HAP-1 (cell line): ENCODE data around the gene SCAMP1.

Experiments used
- DNase-seq, 2 experiments: peaks; one replicate each; pipeline ENCODE4 v3.0.0-alpha.2; 2016 to 2020; ENCODE audit warnings: low spot score in 2 of 2
- H3K27me3 ChIP-seq: fragments of 250-450 bp; sonication (Bioruptor Pico); 2 replicates; pipeline ENCODE4 v1.5.1; 2020; ENCODE audit warnings: low read depth, mild to moderate bottlenecking, moderate library complexity
- H3K36me3 ChIP-seq: fragments of 250-450 bp; sonication (Bioruptor Pico); replicated peaks from 2 replicates; pipeline ENCODE4 v1.5.1; 2020; ENCODE audit warnings: mild to moderate bottlenecking
- H3K4me1 ChIP-seq: fragments of 250-450 bp; sonication (Bioruptor Pico); 2 replicates; pipeline ENCODE4 v1.5.1; 2020; ENCODE audit warnings: mild to moderate bottlenecking
- H3K4me3 ChIP-seq: fragments of 250-450 bp; sonication (Bioruptor Pico); 2 replicates; pipeline ENCODE4 v1.5.1; 2020; ENCODE audit warnings: mild to moderate bottlenecking, moderate library complexity
- H3K9me3 ChIP-seq: fragments of 250-450 bp; sonication (Bioruptor Pico); 2 replicates; pipeline ENCODE4 v1.5.1; 2020; ENCODE audit warnings: mild to moderate bottlenecking, moderate library complexity
- in situ Hi-C: fragments of 300-500 bp; cut with MboI; formaldehyde crosslinking; loops from 3 replicates; pipeline ENCODE4 v1.14.3; 2020; ENCODE audit warnings: low sequenced_read_pairs, inconsistent platforms, mixed read lengths

The SCAMP1 gene

GRCh38 chr5:78473751-78474150 is 113.3 kb downstream of the SCAMP1 start:
- Histone ChIP-seq H3K27me3 (no peaks in the 10 kb centered on the region), H3K4me3 (no peak overlapping the region), H3K4me1 (no peaks in the 10 kb centered on the region), H3K36me3 (no peaks in the 10 kb centered on the region), H3K9me3 (no peaks in the 10 kb centered on the region)
- in situ Hi-C loops: no loop called here
- no peak for DNase-seq

DNA sequence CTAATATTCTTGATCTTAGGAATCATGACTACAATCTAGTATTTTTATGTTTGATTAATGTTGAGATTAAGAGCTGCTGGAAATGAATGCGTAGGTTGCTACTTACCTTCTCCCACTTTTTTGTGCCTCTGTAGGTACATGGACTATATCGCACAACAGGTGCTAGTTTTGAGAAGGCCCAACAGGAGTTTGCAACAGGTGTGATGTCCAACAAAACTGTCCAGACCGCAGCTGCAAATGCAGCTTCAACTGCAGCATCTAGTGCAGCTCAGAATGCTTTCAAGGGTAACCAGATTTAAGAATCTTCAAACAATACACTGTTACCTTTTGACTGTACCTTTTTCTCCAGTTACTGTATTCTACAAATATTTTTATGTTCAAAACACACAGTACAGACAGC is 115.0 kb downstream of the SCAMP1 start:
- Histone ChIP-seq H3K27me3 (no peaks in the 10 kb centered on the region), H3K36me3 (no peaks in the 10 kb centered on the region), H3K9me3 (no peaks in the 10 kb centered on the region), H3K4me3 (no peak overlapping the region), H3K4me1 (no peaks in the 10 kb centered on the region)
- DNase-seq: no peak
- in situ Hi-C loops: no loop called here

- in situ Hi-C loops: no loop called here
- Histone ChIP-seq H3K36me3 (no peaks in the 10 kb centered on the region), H3K4me1 (no peaks in the 10 kb centered on the region), H3K4me3 (no peak overlapping the region), H3K9me3 (no peaks in the 10 kb centered on the region), H3K27me3 (no peaks in the 10 kb centered on the region)
- DNase-seq: no peak
These were observed 116.4 kb downstream of the SCAMP1 start for GRCh38 chr5:78476795-78477194.

DNA sequence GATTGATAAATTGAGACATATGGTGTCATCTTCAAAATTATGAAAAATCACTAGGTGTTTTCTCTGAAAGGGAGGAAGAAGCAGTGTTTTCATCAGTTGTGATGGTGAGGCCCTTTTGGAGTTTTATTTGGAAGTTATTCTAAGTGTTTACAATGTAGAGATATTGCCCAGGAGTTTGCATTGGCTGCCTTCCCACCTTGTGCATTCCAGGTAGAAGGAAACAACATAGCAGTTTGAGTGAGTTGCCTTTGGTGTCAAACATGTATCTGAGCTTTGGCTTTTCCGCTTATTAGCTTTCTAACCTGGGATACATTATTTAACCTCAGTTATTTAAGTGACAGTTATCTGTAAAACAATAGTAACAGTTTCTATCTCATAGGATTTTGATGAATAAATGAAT is 122.5 kb downstream of the SCAMP1 start:
- Histone ChIP-seq H3K27me3 (no peaks in the 10 kb centered on the region), H3K36me3 (peaks cover 11% of the 10 kb centered on the region), H3K9me3 (no peaks in the 10 kb centered on the region), H3K4me1 (no peaks in the 10 kb centered on the region), H3K4me3 (no peak overlapping the region)
- no peak for DNase-seq
- in situ Hi-C loops: no loop called here

- no peak for DNase-seq
- no peaks in the 10 kb centered on the region for H3K27me3 ChIP-seq
- H3K36me3 ChIP-seq: peaks cover 18% of the 10 kb centered on the region
- no peaks in the 10 kb centered on the region for H3K9me3 ChIP-seq
- in situ Hi-C loops: no loop called here
- H3K4me3 ChIP-seq: no peak overlapping the region
- H3K4me1 ChIP-seq: no peaks in the 10 kb centered on the region
These were observed 123.5 kb downstream of the SCAMP1 start for GRCh38 chr5:78483809-78484521.

GRCh38 chr5:78486218-78486617 is 125.8 kb downstream of the SCAMP1 start:
- Histone ChIP-seq H3K27me3 (no peaks in the 10 kb centered on the region), H3K9me3 (no peaks in the 10 kb centered on the region), H3K4me1 (no peaks in the 10 kb centered on the region), H3K4me3 (no peak overlapping the region), H3K36me3 (peaks cover 22% of the 10 kb centered on the region)
- in situ Hi-C loops: no loop called here
- no peak for DNase-seq

DNA sequence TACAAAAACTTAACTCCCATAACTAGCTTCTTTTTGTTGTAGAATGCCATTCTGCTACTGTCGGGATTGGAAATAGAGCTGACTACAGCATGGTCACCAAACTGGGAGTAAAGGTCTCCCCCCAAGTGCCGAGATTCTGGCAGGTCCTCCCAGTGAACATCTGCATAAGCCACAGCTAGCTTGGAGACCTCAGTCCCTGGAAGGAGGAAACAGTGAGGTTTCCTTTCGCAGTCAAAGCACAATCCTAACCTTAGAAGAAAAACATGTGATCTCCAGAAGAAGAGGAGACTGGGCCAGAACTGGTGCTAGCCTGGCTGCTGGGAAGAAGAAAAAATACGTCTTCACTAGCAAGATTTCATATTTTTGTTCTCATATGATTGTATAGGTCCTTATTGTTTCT is 127.4 kb downstream of the SCAMP1 start:
- no peaks in the 10 kb centered on the region for H3K27me3 ChIP-seq
- H3K4me1 ChIP-seq: no peaks in the 10 kb centered on the region
- H3K4me3 ChIP-seq: no peak overlapping the region
- no peak for DNase-seq
- no peaks in the 10 kb centered on the region for H3K9me3 ChIP-seq
- in situ Hi-C loops: no loop called here
- peaks cover 22% of the 10 kb centered on the region for H3K36me3 ChIP-seq

DNA sequence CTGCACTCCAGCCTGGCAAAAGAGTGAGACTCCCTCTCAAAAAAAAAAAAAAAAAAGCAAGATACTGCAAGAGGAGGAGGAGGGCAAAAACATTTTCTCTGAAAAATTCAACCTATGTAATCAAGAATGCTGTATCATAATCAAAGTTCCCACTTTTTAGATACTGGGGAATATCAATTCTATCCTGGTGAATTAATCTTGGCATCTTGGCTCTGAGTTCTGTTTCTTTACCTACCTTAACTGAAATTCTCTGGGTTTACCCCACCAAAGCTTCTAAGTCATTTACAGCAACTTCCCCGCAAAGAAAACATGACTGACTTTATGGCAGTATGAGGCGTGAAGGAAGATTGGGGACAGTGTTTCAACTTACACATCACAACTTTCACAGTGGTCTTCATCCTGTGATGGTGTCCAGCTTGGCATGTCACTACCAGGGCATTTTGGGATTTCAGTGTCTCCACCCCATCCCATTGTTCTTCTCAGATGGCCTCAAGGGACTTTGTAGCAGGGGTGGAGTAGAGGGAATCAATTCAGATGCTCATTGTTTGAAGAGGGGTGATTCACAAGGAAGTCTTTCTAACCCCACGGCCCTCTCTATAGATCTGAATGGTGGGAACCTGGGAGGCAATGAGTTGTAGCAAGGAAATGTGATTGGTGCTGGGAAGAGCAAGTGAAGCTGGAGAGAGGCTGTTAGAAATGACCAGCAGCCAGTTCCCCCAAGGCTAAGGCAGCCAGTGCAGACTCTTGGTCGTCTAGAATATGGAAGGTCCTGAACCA is 130.5 kb downstream of the SCAMP1 start:
- Histone ChIP-seq H3K36me3 (peaks cover 22% of the 10 kb centered on the region), H3K4me1 (no peaks in the 10 kb centered on the region), H3K27me3 (no peaks in the 10 kb centered on the region), H3K9me3 (no peaks in the 10 kb centered on the region), H3K4me3 (no peak overlapping the region)
- DNase-seq: no peak
- in situ Hi-C loops: no loop called here

DNA sequence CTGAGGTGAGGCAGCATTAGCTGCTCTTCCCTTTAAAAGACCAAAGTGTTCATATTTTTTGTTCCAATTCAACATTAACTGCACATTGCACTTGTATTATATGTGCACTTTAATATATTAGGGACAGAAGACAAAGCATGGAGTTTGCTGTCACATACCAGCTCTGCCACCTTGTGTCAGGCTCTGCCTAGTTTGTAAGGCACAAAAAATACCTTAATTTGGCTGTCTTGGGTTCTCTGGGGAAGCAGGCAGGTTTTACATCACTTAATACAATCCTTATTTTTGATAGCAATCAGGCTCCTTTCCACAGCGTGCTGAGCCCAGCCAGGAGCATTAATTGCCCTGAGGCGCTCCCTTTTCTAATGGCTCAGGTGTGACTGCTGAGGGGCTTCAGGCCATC is 131.8 kb downstream of the SCAMP1 start:
- Histone ChIP-seq H3K9me3 (no peaks in the 10 kb centered on the region), H3K4me3 (no peak overlapping the region), H3K4me1 (no peaks in the 10 kb centered on the region), H3K27me3 (no peaks in the 10 kb centered on the region), H3K36me3 (peaks cover 15% of the 10 kb centered on the region)
- DNase-seq: no peak
- in situ Hi-C loops: no loop called here

DNA sequence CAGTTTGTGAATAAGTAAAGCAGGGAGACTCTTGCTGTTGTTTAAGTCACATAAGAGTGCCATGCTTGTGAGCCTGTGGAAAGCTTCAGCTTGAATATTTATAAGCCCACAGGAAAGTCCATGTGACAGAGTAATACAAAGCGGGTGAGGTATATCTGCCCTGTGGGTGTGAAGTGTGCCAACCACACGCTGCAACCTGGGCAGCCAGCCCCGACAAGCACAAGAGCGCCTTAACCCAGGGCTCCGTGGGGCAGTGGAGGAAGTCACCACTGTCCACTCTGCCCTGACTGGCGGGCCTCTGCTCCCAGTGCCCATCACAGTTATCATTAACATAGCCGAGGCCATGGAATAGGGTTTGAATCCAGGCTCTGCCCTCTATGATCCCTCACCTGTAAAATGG is 132.2 kb downstream of the SCAMP1 start:
- no peaks in the 10 kb centered on the region for H3K4me1 ChIP-seq
- in situ Hi-C loops: no loop called here
- H3K9me3 ChIP-seq: no peaks in the 10 kb centered on the region
- peaks cover 12% of the 10 kb centered on the region for H3K36me3 ChIP-seq
- no peak overlapping the region for H3K4me3 ChIP-seq
- DNase-seq: no peak
- no peaks in the 10 kb centered on the region for H3K27me3 ChIP-seq

DNA sequence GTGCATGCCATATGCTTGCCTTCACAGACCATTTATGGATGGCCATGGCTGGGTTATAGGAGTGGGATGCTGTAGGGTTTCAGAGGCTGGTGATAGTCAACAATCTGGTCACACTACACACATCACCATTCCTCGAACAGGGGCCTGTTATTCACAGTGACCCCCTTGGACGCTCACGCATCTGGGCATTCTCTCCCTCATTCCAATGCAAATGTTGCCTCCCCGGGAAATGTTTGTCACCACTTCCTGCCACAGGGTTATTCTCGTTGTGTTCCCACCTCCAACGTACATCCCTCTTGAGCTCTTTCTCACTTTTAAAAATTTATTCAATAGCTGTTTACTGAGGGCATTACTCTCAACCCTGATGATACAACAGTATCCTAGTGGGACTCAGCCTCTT is 135.4 kb downstream of the SCAMP1 start:
- no peaks in the 10 kb centered on the region for H3K36me3 ChIP-seq
- no peak overlapping the region for H3K4me3 ChIP-seq
- H3K4me1 ChIP-seq: no peaks in the 10 kb centered on the region
- in situ Hi-C loops: no loop called here
- no peaks in the 10 kb centered on the region for H3K9me3 ChIP-seq
- H3K27me3 ChIP-seq: no peaks in the 10 kb centered on the region
- DNase-seq: no peak

DNA sequence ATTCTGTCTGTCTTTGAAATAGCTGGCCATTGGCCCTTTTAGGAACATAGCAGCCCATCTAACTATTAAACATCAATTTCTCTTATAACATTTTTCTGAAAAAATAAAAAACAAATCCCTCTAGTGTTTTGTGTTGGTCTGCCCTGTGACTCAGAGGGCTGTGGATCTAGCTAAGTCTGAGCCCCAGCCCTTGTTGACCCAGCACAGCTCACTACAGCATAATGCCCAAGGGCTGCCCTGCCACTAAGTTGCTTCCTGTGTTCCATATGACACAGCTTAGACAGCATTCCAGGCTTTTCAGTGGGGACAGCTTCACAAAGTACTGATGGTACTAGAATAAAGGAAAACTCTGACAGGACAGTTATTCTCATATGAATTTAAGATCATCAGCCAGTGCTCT is 136.0 kb downstream of the SCAMP1 start:
- in situ Hi-C loops: no loop called here
- DNase-seq: no peak
- no peak overlapping the region for H3K4me3 ChIP-seq
- H3K4me1 ChIP-seq: no peaks in the 10 kb centered on the region
- no peaks in the 10 kb centered on the region for H3K9me3 ChIP-seq
- no peaks in the 10 kb centered on the region for H3K27me3 ChIP-seq
- H3K36me3 ChIP-seq: no peaks in the 10 kb centered on the region

- no peaks in the 10 kb centered on the region for H3K27me3 ChIP-seq
- H3K9me3 ChIP-seq: no peaks in the 10 kb centered on the region
- H3K4me1 ChIP-seq: peaks cover 9% of the 10 kb centered on the region
- DNase-seq: no peak
- no peaks in the 10 kb centered on the region for H3K36me3 ChIP-seq
- in situ Hi-C loops: no loop called here
- H3K4me3 ChIP-seq: no peak overlapping the region
These were observed 137.4 kb downstream of the SCAMP1 start for GRCh38 chr5:78497573-78498533.

- no peaks in the 10 kb centered on the region for H3K9me3 ChIP-seq
- H3K4me3 ChIP-seq: no peak overlapping the region
- no peak for DNase-seq
- peaks cover 13% of the 10 kb centered on the region for H3K4me1 ChIP-seq
- in situ Hi-C loops: no loop called here
- no peaks in the 10 kb centered on the region for H3K27me3 ChIP-seq
- H3K36me3 ChIP-seq: no peaks in the 10 kb centered on the region
These were observed 139.1 kb downstream of the SCAMP1 start for GRCh38 chr5:78499485-78499884.
